ENCODE data around the gene TBC1D8. TPM values are rescaled to one million over a fixed set of nuclear protein-coding genes. Genes with fewer than 3 reads are reported as not detected.

The TBC1D8 gene
- total and polyA plus RNA-seq, 9 of the 15 experiments (the other 6 are each of a cell fraction or from before 2014, with no cell fraction given) = 0.36 to 1.3 (median 0.82) TPM

DNA sequence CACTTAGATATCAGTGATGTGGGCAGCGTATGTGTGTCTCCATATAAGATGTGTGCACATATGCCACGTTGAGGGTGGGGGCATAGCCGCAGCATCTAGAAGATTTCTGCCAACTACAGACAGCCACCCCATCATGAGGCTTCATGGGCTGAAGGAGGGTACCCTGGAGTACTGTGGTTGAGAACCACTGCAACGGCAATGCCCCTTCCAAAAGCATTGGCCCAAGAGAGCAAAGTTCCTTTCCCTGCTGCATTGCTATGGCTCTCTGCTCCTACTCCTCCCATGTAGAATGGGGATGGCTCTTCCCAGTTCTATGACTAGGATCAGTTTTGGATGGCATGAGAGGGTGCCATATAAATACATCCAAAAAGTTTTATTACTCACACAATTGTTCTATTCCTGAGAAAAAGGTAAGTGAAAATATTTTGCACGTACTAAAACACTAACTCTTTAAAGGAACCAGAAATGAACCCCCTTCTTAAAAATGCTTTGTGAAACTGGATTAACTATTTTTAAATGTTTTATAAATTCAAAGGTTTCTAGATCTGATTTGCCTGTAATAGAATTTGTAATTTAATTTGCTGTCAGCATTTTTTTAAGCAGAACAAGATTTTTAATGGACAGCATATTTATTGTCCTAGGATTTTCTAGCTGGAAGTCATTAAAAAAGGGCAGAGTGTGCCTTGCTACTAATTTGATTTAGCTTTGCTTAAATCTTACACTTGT is 153.5 kb downstream of the TBC1D8 start:
- DNase-seq (ENCODE audit: extremely low read depth in 1 of 4, low spot score in 3 of 4) = no peak
- Histone ChIP-seq H3K27me3 (ENCODE audit: control insufficient read depth in 2 of 2, insufficient read depth in 2 of 2, low read length in 2 of 2) (peaks cover 10 to 30% of the 10 kb centered on the region in 2 experiments; a peak in 4 of 5 replicates), H3K27ac (ENCODE audit: extremely low read depth, low read depth, low read length) (no peak overlapping the region), H3K9me3 (replicated peaks; ENCODE audit: control insufficient read depth, insufficient read depth, low read depth, low read length) (no peaks in the 10 kb centered on the region), H4K20me1 (replicated peaks; ENCODE audit: control insufficient read depth, insufficient read depth, low read length) (no peaks in the 10 kb centered on the region), H2AFZ (ENCODE audit: low read depth, low read length) (no peak overlapping the region), H3K4me1 (replicated peaks in 1 of 2; ENCODE audit: control insufficient read depth in 2 of 2, insufficient read depth in 2 of 2, low read length in 2 of 2) (peaks cover 6 to 9% of the 10 kb centered on the region in 2 experiments; a peak in 4 of 5 replicates), H3K4me3 (no peak overlapping the region), H3K36me3 (ENCODE audit: control insufficient read depth, insufficient read depth, low read length) (peaks cover 3% of the 10 kb centered on the region; the same call in 2 of the 3 replicates), H3K4me2 (ENCODE audit: insufficient read depth, low read length) (no peak overlapping the region), H3K79me2 (ENCODE audit: control insufficient read depth, insufficient read depth, low read length) (peaks cover 7% of the 10 kb centered on the region), H3K9ac (ENCODE audit: insufficient read depth in 1 of 2, low read depth in 2 of 2, low read length in 2 of 2) (no peak overlapping the region), H3K9me1 (ENCODE audit: control insufficient read depth, insufficient read depth, low read length) (no peaks in the 10 kb centered on the region)
- ATAC-seq = no peak
- POLR2A ChIA-PET = no interaction called here
- BruUV-seq (replicated peaks) = no TSS peak
- TF ChIP-seq ZNF316 (IDR thresholded peaks at IDR 0.05) (peak; percentile 78), C11orf30 (IDR thresholded peaks at IDR 0.05; ENCODE audit: low read depth) (peak; percentile 39; the same call in 1 of the 2 replicates), HDAC8 (tag; IDR thresholded peaks at IDR 0.05) (no peak), MAFF (IDR thresholded peaks at IDR 0.05; ENCODE audit: low read length) (peak; percentile 45; the same call in 1 of the 2 replicates), BCOR (IDR thresholded peaks at IDR 0.05) (no peak), FUS (optimal IDR thresholded peaks at IDR 0.05; ENCODE audit: low read depth, low read length) (no peak), RNF2 (IDR thresholded peaks at IDR 0.05) (no peak), MAFG (tag; conservative IDR thresholded peaks at IDR 0.05) (0 out of 2 replicates have a peak, but pooled peaks have one; percentile 13)
- TF ChIP-seq, protein P1, sequence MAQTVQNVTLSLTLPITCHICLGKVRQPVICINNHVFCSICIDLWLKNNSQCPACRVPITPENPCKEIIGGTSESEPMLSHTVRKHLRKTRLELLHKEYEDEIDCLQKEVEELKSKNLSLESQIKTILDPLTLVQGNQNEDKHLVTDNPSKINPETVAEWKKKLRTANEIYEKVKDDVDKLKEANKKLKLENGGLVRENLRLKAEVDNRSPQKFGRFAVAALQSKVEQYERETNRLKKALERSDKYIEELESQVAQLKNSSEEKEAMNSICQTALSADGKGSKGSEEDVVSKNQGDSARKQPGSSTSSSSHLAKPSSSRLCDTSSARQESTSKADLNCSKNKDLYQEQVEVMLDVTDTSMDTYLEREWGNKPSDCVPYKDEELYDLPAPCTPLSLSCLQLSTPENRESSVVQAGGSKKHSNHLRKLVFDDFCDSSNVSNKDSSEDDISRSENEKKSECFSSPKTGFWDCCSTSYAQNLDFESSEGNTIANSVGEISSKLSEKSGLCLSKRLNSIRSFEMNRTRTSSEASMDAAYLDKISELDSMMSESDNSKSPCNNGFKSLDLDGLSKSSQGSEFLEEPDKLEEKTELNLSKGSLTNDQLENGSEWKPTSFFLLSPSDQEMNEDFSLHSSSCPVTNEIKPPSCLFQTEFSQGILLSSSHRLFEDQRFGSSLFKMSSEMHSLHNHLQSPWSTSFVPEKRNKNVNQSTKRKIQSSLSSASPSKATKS (CRISPR knock-in tag; IDR thresholded peaks at IDR 0.05) = no peak
- FAIRE-seq = no peak
- in situ Hi-C loops (cut with MboI) = loop anchor here (10.0 kb wide), 1 partner anchor 383 kb away; no protein-coding TSS in a partner anchor
- 23% methylated on average over 5 of the region's 5 CpGs for WGBS (ENCODE audit: insufficient coverage, low coverage, missing lambda C conversion rate)
- intact Hi-C loops (cut with micrococcal nuclease) = no loop called here
- CTCF ChIA-PET (ENCODE audit: low intra/inter-chr PET ratio) = no interaction called here

Measured in K562 (cell line).